CD4-positive, alpha-beta T cell treated with Interleukin-15 for 4 hours (primary cell): ENCODE results near the gene TEX29.

Experiments used
- DNase-seq: peaks from one replicate; pipeline ENCODE4 v3.0.0-alpha.2; 2020; ENCODE audit warnings: low spot score

TEX29 gene

GRCh38 chr13:111291908-111292307 lies 28.5 kb upstream of the TEX29 start:
- DNase-seq: no peak

DNA sequence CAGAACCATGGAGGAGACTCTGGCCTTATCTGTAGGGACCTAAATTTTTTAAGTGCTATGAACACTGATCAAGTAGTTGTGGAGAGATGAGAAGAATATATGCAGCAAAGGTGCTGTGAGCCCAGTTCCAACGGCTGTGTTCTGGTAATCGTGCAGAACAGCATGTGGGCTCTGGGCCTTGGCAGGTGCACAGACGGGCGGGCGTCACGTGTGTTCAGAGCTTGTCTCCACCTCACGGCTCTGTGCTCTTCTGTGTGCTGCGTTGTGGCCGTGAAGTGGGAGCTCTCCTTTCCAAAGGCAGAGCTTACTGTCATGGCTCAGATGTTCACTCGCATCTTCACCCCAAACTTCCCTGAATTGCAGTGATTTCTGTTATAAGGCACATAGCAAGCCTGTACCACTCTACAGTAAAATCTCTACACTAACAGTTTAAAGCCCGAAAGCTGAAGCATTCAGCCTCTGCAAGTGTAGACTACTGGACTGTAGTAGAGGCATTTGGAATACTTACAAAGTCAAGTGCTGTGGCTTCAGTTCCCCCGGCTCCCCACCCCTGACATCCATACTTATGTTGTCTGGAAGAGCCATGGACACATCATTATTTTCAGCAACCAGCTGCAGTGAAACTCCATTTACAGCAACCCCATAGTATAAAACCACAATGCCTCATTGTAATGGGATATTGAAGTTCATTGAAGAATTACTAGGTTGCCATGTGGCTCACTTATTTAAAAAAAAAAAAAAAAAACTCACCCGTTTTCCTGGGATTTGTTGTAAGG lies 27.5 kb upstream of the TEX29 start:
- no peak for DNase-seq

DNA sequence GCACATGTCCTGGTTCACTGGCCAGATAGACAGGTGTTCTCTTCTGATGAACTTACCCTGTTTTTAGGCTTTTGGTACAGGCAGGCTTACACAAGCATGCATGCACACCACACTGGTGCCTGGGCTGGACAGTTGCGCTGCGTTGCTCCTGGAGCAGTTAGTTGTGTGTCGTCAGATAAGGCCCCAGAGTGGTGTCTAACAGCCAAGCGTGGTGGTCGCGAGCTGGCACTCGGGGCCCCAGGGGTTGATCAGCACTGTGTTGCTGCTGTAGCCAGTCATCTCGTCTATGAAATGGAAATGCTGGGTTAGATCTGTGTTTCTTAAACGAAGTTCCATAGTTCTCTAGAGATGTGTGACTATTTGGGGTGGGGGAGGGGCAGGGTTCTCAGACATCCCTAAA lies 24.6 kb upstream of the TEX29 start:
- DNase-seq: no peak

GRCh38 chr13:111296417-111296816 lies 24.0 kb upstream of the TEX29 start:
- DNase-seq: no peak

- DNase-seq: no peak
Measured at GRCh38 chr13:111298214-111298975, 22.0 kb upstream of the TEX29 start.

GRCh38 chr13:111302045-111302726 lies 18.3 kb upstream of the TEX29 start:
- no peak for DNase-seq

GRCh38 chr13:111303559-111303958 lies 16.9 kb upstream of the TEX29 start:
- DNase-seq: no peak

DNA sequence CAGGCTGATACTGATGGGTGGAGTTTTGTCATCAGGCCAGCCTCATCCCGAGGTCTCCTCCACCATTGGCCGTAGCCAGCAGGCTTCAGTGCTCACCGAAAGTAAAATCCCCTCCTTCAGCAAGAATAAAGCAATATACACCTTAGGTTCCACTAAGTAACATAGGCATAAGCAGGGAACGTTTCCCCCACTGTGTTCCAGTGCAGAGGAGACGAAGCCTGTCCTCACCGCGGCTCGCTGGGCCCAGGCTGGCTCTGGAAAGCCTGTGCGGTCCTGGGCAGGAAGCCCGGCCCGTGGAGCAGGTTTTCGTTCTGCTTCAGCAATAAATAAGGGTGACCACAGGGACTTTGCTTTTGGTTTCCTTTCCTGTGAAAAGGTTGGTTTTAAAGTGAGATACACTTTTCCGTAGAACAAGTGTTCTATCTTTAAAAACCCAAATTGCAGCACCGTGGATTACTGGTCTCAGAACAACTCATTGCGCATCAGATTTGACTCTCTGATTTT lies 16.3 kb upstream of the TEX29 start:
- no peak for DNase-seq

DNA sequence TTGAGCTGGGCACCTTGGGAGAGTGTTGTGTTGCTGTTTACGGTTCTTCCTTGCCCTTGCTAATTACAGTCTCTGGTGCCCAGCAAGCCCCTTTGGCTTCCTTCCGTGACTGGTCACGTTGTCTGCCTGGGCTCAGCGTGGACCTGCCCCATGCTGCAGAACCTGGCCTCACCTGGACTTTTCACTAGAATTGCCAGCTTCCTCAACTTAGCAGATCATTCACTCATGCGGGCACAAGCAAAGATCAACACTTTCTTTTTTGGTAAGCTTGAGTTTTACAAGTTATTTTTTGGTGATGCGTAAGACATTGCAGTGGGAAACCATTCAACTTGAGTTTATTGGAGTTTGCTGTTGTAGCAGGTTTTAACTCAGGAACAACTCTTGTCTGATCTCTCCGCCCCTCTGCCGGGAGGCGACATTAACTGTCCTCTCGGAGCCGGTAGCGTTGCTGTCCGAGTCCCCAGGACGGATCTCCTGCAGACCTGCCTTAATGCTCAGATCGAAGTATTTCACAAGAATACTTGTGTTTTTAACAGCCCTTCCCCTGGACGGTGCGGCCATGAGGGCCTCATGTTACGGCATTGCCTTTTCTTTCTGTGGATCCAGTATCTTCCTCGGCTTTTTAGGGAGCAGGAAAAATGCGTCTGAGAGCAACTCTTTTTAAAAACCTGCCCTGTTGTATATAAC lies 15.7 kb upstream of the TEX29 start:
- no peak for DNase-seq

GRCh38 chr13:111312944-111313590 lies 7.4 kb upstream of the TEX29 start:
- DNase-seq: no peak

DNA sequence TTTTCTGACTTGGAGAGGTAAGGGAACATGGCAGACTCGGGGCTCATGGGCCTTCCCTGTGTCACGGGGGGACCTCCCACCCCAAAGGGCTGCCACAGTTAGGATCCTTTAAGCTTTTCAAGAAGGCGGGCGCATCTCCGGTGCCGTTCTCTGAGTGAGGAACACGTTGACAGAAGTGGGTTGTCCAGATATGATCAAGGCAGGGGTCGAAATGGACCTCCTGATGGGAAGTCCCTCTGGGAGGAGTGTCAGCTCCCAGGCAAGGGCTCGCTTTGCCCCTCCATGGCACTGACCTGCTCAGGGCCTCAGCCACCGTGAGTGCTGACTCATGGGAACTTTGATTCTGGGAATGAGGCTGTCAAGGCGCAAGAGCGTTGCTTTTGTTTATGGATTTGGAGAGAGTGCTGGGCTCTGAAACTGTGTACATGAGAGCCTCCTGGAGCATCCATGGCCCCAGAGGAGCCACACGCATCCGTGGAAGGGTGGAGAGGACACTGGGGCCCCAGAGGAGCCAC lies 6.5 kb upstream of the TEX29 start:
- DNase-seq: no peak

- DNase-seq: no peak
Measured at GRCh38 chr13:111314852-111315251, 5.6 kb upstream of the TEX29 start.

- no peak for DNase-seq
Measured at GRCh38 chr13:111315347-111315995, 5.0 kb upstream of the TEX29 start.

GRCh38 chr13:111316161-111316730 lies 4.2 kb upstream of the TEX29 start:
- DNase-seq: no peak

DNA sequence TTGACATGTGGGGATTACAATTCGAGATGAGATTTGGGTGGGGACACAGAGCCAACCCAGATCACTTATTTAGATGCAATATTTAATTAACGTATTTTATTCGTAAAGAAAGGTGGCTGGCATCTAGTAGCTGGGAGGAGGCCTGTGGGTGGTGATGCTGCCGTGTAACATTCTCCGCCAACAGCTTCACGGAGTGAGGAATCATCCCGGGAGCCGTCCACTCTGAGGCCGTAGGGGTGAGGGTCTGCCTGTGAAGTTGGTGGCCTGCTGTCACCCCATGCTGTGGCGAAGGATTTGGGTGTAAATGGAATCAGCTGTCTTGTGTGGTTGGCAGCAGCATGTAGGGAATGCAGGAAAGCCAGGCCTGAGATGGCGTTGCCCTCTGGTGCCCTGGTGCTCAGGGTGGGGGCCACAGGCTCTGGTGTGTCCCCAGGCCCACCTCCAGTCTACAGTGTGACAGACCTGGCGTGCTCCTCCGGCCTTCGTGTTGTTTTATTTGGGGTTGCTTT lies 3.3 kb upstream of the TEX29 start:
- no peak for DNase-seq

DNA sequence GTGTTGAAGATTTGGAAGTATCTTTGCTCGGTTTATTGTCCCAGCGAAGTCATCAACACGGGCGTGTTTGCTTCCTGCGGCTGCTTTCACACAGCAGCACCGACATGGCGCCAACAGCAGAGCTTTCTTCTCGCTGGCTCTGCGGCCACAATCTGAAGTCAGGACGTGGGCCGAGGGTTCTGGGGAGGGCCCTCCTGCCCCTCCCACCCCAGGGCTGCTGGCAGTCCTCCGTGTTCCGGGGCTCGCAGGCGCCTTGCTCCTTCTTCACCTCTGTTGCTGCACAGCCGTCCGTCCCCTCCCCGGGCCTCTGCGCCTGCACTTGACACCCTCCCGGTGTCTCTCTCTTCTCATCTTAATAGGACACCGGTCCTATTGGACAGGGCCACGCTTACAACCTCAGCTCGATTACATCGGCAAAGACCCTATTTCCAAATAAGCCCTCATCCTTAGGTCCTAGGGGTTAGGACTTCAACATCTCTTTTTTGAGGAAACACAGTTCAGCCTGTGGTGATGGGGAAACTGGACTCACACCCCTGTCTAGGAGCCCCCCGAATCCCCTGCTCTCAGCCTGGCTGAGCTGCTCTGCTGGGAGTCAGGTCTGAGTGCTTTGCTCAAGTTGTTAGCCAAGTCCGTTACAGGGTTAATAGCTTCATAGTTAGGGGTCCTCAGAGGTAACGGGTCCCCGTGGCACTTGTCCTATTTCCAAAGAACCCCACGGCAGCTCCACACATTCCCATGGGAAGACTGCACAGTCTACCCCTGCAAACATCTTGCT lies 2.7 kb upstream of the TEX29 start:
- DNase-seq: no peak

DNA sequence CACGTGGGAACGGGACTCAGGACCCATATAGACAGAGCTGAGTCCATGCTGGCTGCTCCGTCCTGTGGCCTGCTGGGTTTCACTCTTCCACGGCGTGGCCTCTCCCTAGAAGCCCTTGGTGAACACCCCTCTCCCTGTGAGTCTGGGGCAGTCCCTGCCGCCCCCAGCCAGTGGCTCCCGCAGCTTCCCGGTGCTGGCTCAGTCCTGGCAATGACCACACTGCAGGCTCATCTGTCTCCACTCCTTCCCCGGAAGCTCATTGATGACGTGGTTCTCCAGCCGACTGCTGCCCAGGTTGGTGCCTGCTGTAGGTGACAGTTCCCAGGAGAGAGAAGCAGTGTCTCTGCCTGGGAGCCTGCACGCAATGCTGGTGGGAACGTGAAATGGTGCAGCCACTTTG lies 2.1 kb upstream of the TEX29 start:
- DNase-seq: no peak

DNA sequence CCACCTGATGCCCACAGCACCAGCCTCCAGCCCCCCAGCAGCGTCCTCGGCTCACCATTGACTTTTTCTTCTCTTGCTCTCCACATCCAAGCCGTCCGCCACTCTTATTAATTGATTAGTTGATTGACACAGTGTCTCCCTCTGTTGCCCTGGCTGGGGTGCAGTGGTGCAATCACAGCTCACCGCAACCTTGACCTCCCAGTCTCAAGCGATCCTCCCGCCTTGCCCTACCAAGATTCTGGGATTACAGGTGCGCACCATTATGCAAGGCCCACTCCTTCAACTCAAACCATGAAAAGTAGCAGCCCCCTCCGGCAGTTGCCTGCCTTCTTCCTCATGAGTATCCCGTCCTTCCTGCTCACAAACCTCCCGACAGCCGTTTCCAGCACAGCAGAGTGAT lies 921 bp upstream of the TEX29 start:
- no peak for DNase-seq
